Motor neuron (in vitro differentiated cells): ENCODE results near the gene TTC13. TPM values are rescaled to one million over a fixed set of nuclear protein-coding genes. Genes with fewer than 3 reads are reported as not detected.

Source experiments
- ATAC-seq, 8 experiments: fragments of 200-7000 bp; cut with Tn5 transposase; replicated peaks in 6 of 8; 2 replicates each; pipeline ENCODE4 v1.8.0; 2021; ENCODE audit warnings: mild to moderate bottlenecking in 8 of 8, moderate library complexity in 8 of 8
- H3K27ac ChIP-seq, 2 donors: fragments of 250-450 bp; sonication (Bioruptor Pico); 2 replicates each; pipeline ENCODE4 v1.9.0; 2021; ENCODE audit warnings: antibody characterized with exemption in 2 of 2, mild to moderate bottlenecking in 2 of 2, moderate library complexity in 1 of 2
- H3K4me1 ChIP-seq, 2 donors: fragments of 250-450 bp; sonication (Bioruptor Pico); replicated peaks in 1 of 2; 2 replicates each; pipeline ENCODE4 v1.6.1; 2021; ENCODE audit warnings: antibody characterized with exemption in 2 of 2, mild to moderate bottlenecking in 2 of 2, moderate library complexity in 1 of 2
- H3K4me3 ChIP-seq, 5 donors: fragments of 250-450 bp; sonication (Bioruptor Pico); 2 replicates each; pipeline ENCODE4 v1.9.0; 2021; ENCODE audit warnings: antibody characterized with exemption in 5 of 5, mild to moderate bottlenecking in 5 of 5, moderate library complexity in 4 of 5
- WGBS, 10 experiments: fragments of 450-650 bp; shearing (Covaris generic); methylation state at CpG; one replicate each; pipeline ENCODE4 v1.0.0; 2022; 5-methylcytosine and 5-hydroxymethylcytosine counted together
- in situ Hi-C, 9 experiments: fragments of 400-800 bp; cut with MboI; loops; one replicate each; pipeline ENCODE4 v1.15.0; 2021; ENCODE audit warnings: low sequenced_read_pairs in 9 of 9, low pct_unique_long_range_greater_than_20kb in 2 of 9; ENCODE audit not compliant: unreplicated experiment in 9 of 9
- total RNA-seq, 8 experiments: library from RNA; unstranded; fragments of 300-600 nt; gene quantifications; 2 replicates each; pipeline versions ENCODE4 v1.2.3 to v1.2.4, GENCODE V29; 2022

Gene TTC13
- total RNA-seq, 8 experiments from 2014 or later, result 9.8 to 36.9 (median 24.8) TPM

- H3K27ac ChIP-seq, result no peak overlapping the region
- no peak overlapping the region for H3K4me3 ChIP-seq
- in situ Hi-C loops, result no loop called here
- H3K4me1 ChIP-seq, result no peaks in the 10 kb centered on the region
- no peak for ATAC-seq
- 56 to 100% (median 83%) methylated on average over 3 to 5 of the region's 5 CpGs; no CpG with 5 or more reads in 3 of the 10 experiments for WGBS, 10 experiments
These were observed 12.2 kb downstream of the TTC13 start for GRCh38 chr1:230966358-230966873.

- no peak for ATAC-seq
- H3K4me1 ChIP-seq, result no peaks in the 10 kb centered on the region
- no peak overlapping the region for H3K4me3 ChIP-seq
- no peak overlapping the region for H3K27ac ChIP-seq
- in situ Hi-C loops, result no loop called here
- WGBS, 10 experiments, result 87 to 100% (median 95%) methylated on average over 2 to 5 of the region's 5 CpGs; no CpG with 5 or more reads in 1 of the 10 experiments
These were observed 13.1 kb downstream of the TTC13 start for GRCh38 chr1:230965535-230965934.

GRCh38 chr1:230964896-230965295 lies 13.8 kb downstream of the TTC13 start:
- no peaks in the 10 kb centered on the region for H3K4me1 ChIP-seq
- WGBS, 10 experiments, result 25 to 100% (median 50%) methylated on average over 1 to 2 of the region's 2 CpGs
- in situ Hi-C loops, result no loop called here

GRCh38 chr1:230958370-230958769 lies 20.3 kb downstream of the TTC13 start:
- Histone ChIP-seq H3K27ac (no peak overlapping the region), H3K4me3 (no peak overlapping the region), H3K4me1 (no peaks in the 10 kb centered on the region)
- in situ Hi-C loops, result no loop called here
- 37 to 100% (median 98%) methylated on average over 1 to 4 of the region's 4 CpGs for WGBS, 10 experiments
- ATAC-seq, result peak in 2 of 8 experiments; percentile 29 to 48

More at GRCh38 chr1:230964896-230965295, 13.8 kb downstream of the TTC13 start:
- H3K27ac ChIP-seq, result no peak overlapping the region
- no peak overlapping the region for H3K4me3 ChIP-seq
- ATAC-seq, result no peak

- 0 to 100% (median 94%) methylated on average over 1 to 4 of the region's 4 CpGs; no CpG with 5 or more reads in 2 of the 10 experiments for WGBS, 10 experiments
- Histone ChIP-seq H3K4me3 (no peak overlapping the region), H3K27ac (no peak overlapping the region), H3K4me1 (no peaks in the 10 kb centered on the region)
- peak in 3 of 8 experiments; percentile 31 to 76 (median 47) for ATAC-seq
- in situ Hi-C loops, result no loop called here
These were observed 21.1 kb downstream of the TTC13 start for GRCh38 chr1:230957580-230957989.

- 0 to 90% (median 31%) methylated on average over 2 to 3 of the region's 3 CpGs; no CpG with 5 or more reads in 1 of the 10 experiments for WGBS, 10 experiments
- Histone ChIP-seq H3K4me1 (no peaks in the 10 kb centered on the region), H3K4me3 (no peak overlapping the region), H3K27ac (no peak overlapping the region)
- in situ Hi-C loops, result no loop called here
- ATAC-seq, result peak in 2 of 8 experiments; percentile 80 to 85
These were observed 28.3 kb downstream of the TTC13 start for GRCh38 chr1:230950404-230950803.

- H3K4me1 ChIP-seq, result no peaks in the 10 kb centered on the region
- in situ Hi-C loops, result loop anchor here in 1 of 9 experiments (25.0 kb wide), 1 partner anchor 263 kb away; no protein-coding TSS in a partner anchor
- WGBS, 10 experiments, result 61 to 100% (median 83%) methylated on average over 1 to 3 of the region's 3 CpGs; no CpG with 5 or more reads in 2 of the 10 experiments
- no peak overlapping the region for H3K4me3 ChIP-seq
- peak in 1 of 8 experiments; percentile 48 for ATAC-seq
- H3K27ac ChIP-seq, result no peak overlapping the region
These were observed 29.8 kb downstream of the TTC13 start for GRCh38 chr1:230948903-230949302.

GRCh38 chr1:230948301-230948700 lies 30.4 kb downstream of the TTC13 start:
- ATAC-seq, result no peak
- Histone ChIP-seq H3K4me3 (no peak overlapping the region), H3K4me1 (no peaks in the 10 kb centered on the region), H3K27ac (no peak overlapping the region)
- WGBS, 10 experiments, result 17 to 100% (median 100%) methylated on average over 1 of the region's 1 CpG; no CpG with 5 or more reads in 3 of the 10 experiments
- in situ Hi-C loops, result loop anchor here in 1 of 9 experiments (25.0 kb wide), 1 partner anchor 264 kb away; no protein-coding TSS in a partner anchor

GRCh38 chr1:230943048-230943593 lies 35.5 kb downstream of the TTC13 start:
- in situ Hi-C loops, result loop anchor here in 1 of 9 experiments (25.0 kb wide), 1 partner anchor 269 kb away; no protein-coding TSS in a partner anchor
- H3K4me1 ChIP-seq, result peaks cover 0 to 12% of the 10 kb centered on the region in 2 donors
- 86 to 100% (median 100%) methylated on average over 1 to 2 of the region's 2 CpGs; no CpG with 5 or more reads in 1 of the 10 experiments for WGBS, 10 experiments

GRCh38 chr1:230940848-230941247 lies 37.8 kb downstream of the TTC13 start:
- H3K27ac ChIP-seq, result no peak overlapping the region
- 92 to 100% (median 100%) methylated on average over 1 of the region's 1 CpG; no CpG with 5 or more reads in 3 of the 10 experiments for WGBS, 10 experiments
- H3K4me1 ChIP-seq, result peaks cover 0 to 12% of the 10 kb centered on the region in 2 donors
- H3K4me3 ChIP-seq, result no peak overlapping the region
- in situ Hi-C loops, result loop anchor here in 1 of 9 experiments (25.0 kb wide), 1 partner anchor 271 kb away; no protein-coding TSS in a partner anchor
- no peak for ATAC-seq

More at GRCh38 chr1:230943048-230943593, 35.5 kb downstream of the TTC13 start:
- no peak overlapping the region for H3K4me3 ChIP-seq
- no peak overlapping the region for H3K27ac ChIP-seq
- ATAC-seq, result no peak

- Histone ChIP-seq H3K27ac (no peak overlapping the region), H3K4me3 (no peak overlapping the region), H3K4me1 (peaks cover 0 to 12% of the 10 kb centered on the region in 2 donors)
- in situ Hi-C loops, result loop anchor here in 1 of 9 experiments (25.0 kb wide), 1 partner anchor 272 kb away; no protein-coding TSS in a partner anchor
- 34 to 100% (median 92%) methylated on average over 1 to 4 of the region's 4 CpGs for WGBS, 10 experiments
- ATAC-seq, result peak in 2 of 8 experiments; percentile 21 to 52
These were observed 38.7 kb downstream of the TTC13 start for GRCh38 chr1:230939806-230940489.

GRCh38 chr1:230938924-230939368 lies 39.7 kb downstream of the TTC13 start:
- ATAC-seq, result no peak
- no peak overlapping the region for H3K27ac ChIP-seq
- WGBS, 10 experiments, result 40 to 100% (median 68%) methylated on average over 1 to 2 of the region's 2 CpGs
- H3K4me1 ChIP-seq, result peaks cover 0 to 12% of the 10 kb centered on the region in 2 donors
- in situ Hi-C loops, result loop anchor here in 1 of 9 experiments (25.0 kb wide), 1 partner anchor 273 kb away; no protein-coding TSS in a partner anchor
- no peak overlapping the region for H3K4me3 ChIP-seq

GRCh38 chr1:230937371-230937770 lies 41.3 kb downstream of the TTC13 start:
- Histone ChIP-seq H3K4me1 (peaks cover 0 to 12% of the 10 kb centered on the region in 2 donors), H3K27ac (no peak overlapping the region), H3K4me3 (no peak overlapping the region)
- in situ Hi-C loops, result loop anchor here in 1 of 9 experiments (25.0 kb wide), 1 partner anchor 275 kb away; no protein-coding TSS in a partner anchor
- 67 to 100% (median 89%) methylated on average over 1 to 2 of the region's 2 CpGs; no CpG with 5 or more reads in 1 of the 10 experiments for WGBS, 10 experiments
- ATAC-seq, result no peak
